WERI-Rb-1 (cell line): ENCODE measurements around the gene MMP24OS.
"Not testable (repeated sequence)": the region's sequence is repeated elsewhere in the genome, so short reads cannot be mapped to it uniquely, and the experiment has no call there.

Experiments used
- DNase-seq: peaks from one replicate; pipeline ENCODE4 v3.0.0-alpha.2; 2020
- H3K27ac ChIP-seq: fragments of 250-450 bp; sonication (Bioruptor Pico); 2 replicates; pipeline ENCODE4 v1.5.1; 2020; ENCODE audit warnings: mild to moderate bottlenecking, moderate library complexity
- H3K27me3 ChIP-seq: fragments of 250-450 bp; sonication (Bioruptor Pico); 2 replicates; pipeline ENCODE4 v1.5.1; 2021; ENCODE audit warnings: mild to moderate bottlenecking, low read depth, moderate library complexity; ENCODE audit not compliant: insufficient read depth, severe bottlenecking
- H3K36me3 ChIP-seq: fragments of 250-450 bp; sonication (Bioruptor Pico); 2 replicates; pipeline ENCODE4 v1.5.1; 2020; ENCODE audit warnings: mild to moderate bottlenecking, moderate library complexity
- H3K4me3 ChIP-seq: 2 replicates; pipeline ENCODE4 v1.5.1; 2011; ENCODE audit warnings: low read depth, mild to moderate bottlenecking, control low read depth, low read length
- H3K9me3 ChIP-seq: fragments of 250-450 bp; sonication (Bioruptor Pico); 2 replicates; pipeline ENCODE4 v1.5.1; 2021; ENCODE audit warnings: mild to moderate bottlenecking, moderate library complexity; ENCODE audit not compliant: severe bottlenecking
- CTCF ChIP-seq: IDR thresholded peaks from 2 replicates; pipeline ENCODE4 v1.5.1; 2011; ENCODE audit warnings: low read depth, mild to moderate bottlenecking, control low read depth, inconsistent platforms, low read length

The MMP24OS gene

GRCh38 chr20:35270021-35270902 lies 7.7 kb downstream of the MMP24OS start:
- no peak overlapping the region for H3K4me3 ChIP-seq
- no peak for TF ChIP-seq CTCF
- H3K27ac ChIP-seq: no peak overlapping the region
- H3K9me3 ChIP-seq: no peaks in the 10 kb centered on the region
- no peaks in the 10 kb centered on the region for H3K27me3 ChIP-seq
- no peak for DNase-seq
- H3K36me3 ChIP-seq: peaks cover 27% of the 10 kb centered on the region

- no peaks in the 10 kb centered on the region for H3K27me3 ChIP-seq
- H3K9me3 ChIP-seq: no peaks in the 10 kb centered on the region
- peak; percentile 99 for TF ChIP-seq CTCF
- peaks cover 27% of the 10 kb centered on the region for H3K36me3 ChIP-seq
- peak; percentile 85 for DNase-seq
- H3K4me3 ChIP-seq: no peak overlapping the region
- no peak overlapping the region for H3K27ac ChIP-seq
Observed at GRCh38 chr20:35269055-35269781, 8.7 kb downstream of the MMP24OS start.

GRCh38 chr20:35267092-35267491 lies 10.8 kb downstream of the MMP24OS start:
- no peak for TF ChIP-seq CTCF
- no peak overlapping the region for H3K27ac ChIP-seq
- H3K9me3 ChIP-seq: no peaks in the 10 kb centered on the region
- H3K27me3 ChIP-seq: no peaks in the 10 kb centered on the region
- H3K36me3 ChIP-seq: peaks cover 21% of the 10 kb centered on the region
- no peak for DNase-seq
- H3K4me3 ChIP-seq: no peak overlapping the region

DNA sequence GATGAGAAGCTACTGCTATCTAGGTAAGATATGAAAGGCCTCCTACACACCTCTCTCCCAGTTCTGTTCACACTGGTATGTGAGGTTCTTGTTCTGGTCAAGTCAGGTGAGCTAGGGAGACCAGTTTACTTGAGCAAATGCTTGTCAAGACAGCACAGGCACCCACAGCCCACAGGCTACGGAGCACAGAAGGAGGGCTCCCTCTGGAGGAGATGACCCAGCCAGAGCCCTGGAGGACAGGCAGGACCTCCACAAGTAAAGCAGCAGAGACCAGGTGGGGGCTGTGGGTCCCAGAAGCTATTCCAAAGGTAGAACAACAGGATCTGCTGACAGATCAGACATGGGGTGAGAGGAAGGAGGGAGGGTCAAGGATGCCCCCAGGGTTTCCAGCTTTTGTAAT lies 13.2 kb downstream of the MMP24OS start:
- peak; percentile 68 for DNase-seq
- Histone ChIP-seq H3K4me3 (no peak overlapping the region), H3K9me3 (no peaks in the 10 kb centered on the region), H3K27ac (no peak overlapping the region), H3K27me3 (no peaks in the 10 kb centered on the region), H3K36me3 (peaks cover 7% of the 10 kb centered on the region)
- TF ChIP-seq CTCF: peak; percentile 69

DNA sequence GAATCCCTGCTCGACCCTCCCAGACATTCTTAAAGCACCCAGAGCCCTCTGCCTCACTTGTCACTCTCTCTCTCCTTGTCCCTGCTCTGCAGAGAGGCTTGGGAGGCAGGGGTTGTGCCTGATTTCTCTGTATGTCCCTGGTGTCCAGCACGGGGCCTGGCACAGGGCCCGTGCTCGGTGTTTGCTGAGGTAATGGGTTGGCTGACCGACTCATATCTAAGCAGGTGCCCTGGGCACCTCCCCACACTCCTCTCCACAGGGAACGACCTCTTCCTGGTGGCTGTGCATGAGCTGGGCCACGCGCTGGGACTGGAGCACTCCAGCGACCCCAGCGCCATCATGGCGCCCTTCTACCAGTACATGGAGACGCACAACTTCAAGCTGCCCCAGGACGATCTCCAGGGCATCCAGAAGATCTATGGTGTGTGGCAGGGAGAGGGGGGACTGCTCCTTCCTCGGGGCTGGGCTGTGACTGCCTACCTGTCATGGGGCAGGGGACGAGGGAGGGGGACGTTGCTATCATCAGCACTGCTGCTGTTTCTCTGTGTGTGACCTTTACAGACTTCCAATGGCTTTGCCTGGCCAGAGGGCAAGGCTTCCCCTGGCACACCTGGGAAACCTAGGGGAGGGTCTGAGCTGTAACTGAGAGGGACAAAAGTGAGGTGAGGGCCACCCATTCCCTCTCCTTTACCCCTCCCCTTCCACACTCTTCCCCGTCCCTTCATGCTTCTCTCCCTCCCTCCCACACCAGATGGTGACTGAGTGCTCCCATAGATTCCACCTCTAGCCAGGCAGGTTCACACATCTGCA lies 14.2 kb downstream of the MMP24OS start:
- no peaks in the 10 kb centered on the region for H3K27me3 ChIP-seq
- no peak for TF ChIP-seq CTCF
- DNase-seq: no peak
- H3K36me3 ChIP-seq: peaks cover 4% of the 10 kb centered on the region
- no peaks in the 10 kb centered on the region for H3K9me3 ChIP-seq
- H3K27ac ChIP-seq: peak overlapping the region; percentile 82
- H3K4me3 ChIP-seq: peak overlapping the region; percentile 24

GRCh38 chr20:35262731-35263531 lies 15.0 kb downstream of the MMP24OS start:
- not testable (repeated sequence) for H3K9me3 ChIP-seq, H3K36me3 ChIP-seq, H3K27me3 ChIP-seq
- DNase-seq: peak; percentile 87
- Histone ChIP-seq H3K4me3 (peak overlapping the region; percentile 24), H3K27ac (peak overlapping the region; percentile 82)

DNA sequence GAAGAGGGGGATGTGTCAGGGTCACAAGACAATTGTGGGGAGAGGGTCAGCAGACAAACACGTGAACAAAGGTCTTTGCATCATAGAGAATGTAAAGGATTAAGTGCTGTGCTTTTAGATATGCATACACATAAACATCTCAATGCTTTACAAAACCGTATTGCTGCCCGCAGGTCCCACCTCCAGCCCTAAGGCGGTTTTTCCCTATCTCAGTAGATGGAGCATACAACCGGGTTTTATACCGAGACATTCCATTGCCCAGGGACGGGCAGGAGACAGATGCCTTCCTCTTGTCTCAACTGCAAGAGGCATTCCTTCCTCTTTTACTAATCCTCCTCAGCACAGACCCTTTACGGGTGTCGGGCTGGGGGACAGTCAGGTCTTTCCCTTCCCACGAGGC lies 15.6 kb downstream of the MMP24OS start:
- not testable (repeated sequence) for H3K9me3 ChIP-seq, H3K4me3 ChIP-seq, DNase-seq, H3K27me3 ChIP-seq, H3K36me3 ChIP-seq
- peak overlapping the region; percentile 53 for H3K27ac ChIP-seq
